AG04449 (cell line): ENCODE results near the gene DCTN4.

Experiments used
- CTCF ChIA-PET: fragments of 350-600 bp; formaldehyde crosslinking; extraction: SDS; loops from one replicate; lab custom pipeline; 2021; ENCODE audit warnings: antibody characterized with exemption; lab: Yijun Ruan, JAX
- POLR2A ChIA-PET: fragments of 400-600, 350-600 bp; formaldehyde crosslinking; extraction: SDS; loops from one replicate; lab custom pipeline; 2020; ENCODE audit warnings: antibody characterized with exemption, inconsistent platforms; lab: Yijun Ruan, JAX
- DNase-seq: peaks from one replicate; pipeline ENCODE4 v3.0.0-alpha.2; 2010; ENCODE audit warnings: low read depth, low spot score
- H3K4me3 ChIP-seq: 2 replicates; pipeline ENCODE4 v1.5.1; 2011; ENCODE audit warnings: low read depth, mild to moderate bottlenecking, control low read depth, low read length
- CTCF ChIP-seq: IDR thresholded peaks from one replicate; pipeline ENCODE4 v1.5.1; 2011; ENCODE audit warnings: mild to moderate bottlenecking, moderate library complexity, low read length, control low read depth, inconsistent platforms; ENCODE audit not compliant: insufficient read depth; ENCODE audit errors: missing control alignments

The DCTN4 gene

GRCh38 chr5:150774145-150774544 is 15.3 kb upstream of the DCTN4 start:
- no peak overlapping the region for H3K4me3 ChIP-seq
- ChIA-PET POLR2A (interaction anchor here (0.7 kb wide), 1 partner anchor 9 kb away, joined by 4 read pairs; no protein-coding TSS in a partner anchor), CTCF (interaction anchor here (0.5 kb wide), 1 partner anchor 11 kb away, joined by 3 read pairs; no protein-coding TSS in a partner anchor)
- no peak for TF ChIP-seq CTCF
- peak; percentile 65 for DNase-seq

GRCh38 chr5:150771034-150771795 is 12.4 kb upstream of the DCTN4 start:
- ChIA-PET POLR2A (no interaction called here), CTCF (no interaction called here)
- no peak overlapping the region for H3K4me3 ChIP-seq
- TF ChIP-seq CTCF = no peak
- no peak for DNase-seq

- no peak overlapping the region for H3K4me3 ChIP-seq
- ChIA-PET CTCF (interaction anchor here (0.7 to 1.6 kb wide), 3 partner anchors 8 to 13 kb away, joined by 3 to 4 read pairs (median 4); partner anchors contain the start of gene SMIM3), POLR2A (no interaction called here)
- DNase-seq = no peak
- TF ChIP-seq CTCF = no peak
Observed at GRCh38 chr5:150766251-150766650, 7.4 kb upstream of the DCTN4 start.

GRCh38 chr5:150765799-150766169 is 7.0 kb upstream of the DCTN4 start:
- POLR2A ChIA-PET = no interaction called here
- no peak for DNase-seq
- TF ChIP-seq CTCF = no peak
- CTCF ChIA-PET = interaction anchor here (0.9 to 1.6 kb wide), 2 partner anchors 12 to 13 kb away, joined by 4 read pairs; partner anchors contain the start of gene SMIM3
- H3K4me3 ChIP-seq = no peak overlapping the region

GRCh38 chr5:150765011-150765798 is 6.4 kb upstream of the DCTN4 start:
- DNase-seq = no peak
- POLR2A ChIA-PET = interaction anchor here (0.9 kb wide), 1 partner anchor 14 kb away, joined by 3 read pairs; the partner anchor contains the start of gene SMIM3
- H3K4me3 ChIP-seq = no peak overlapping the region
- TF ChIP-seq CTCF = no peak
- CTCF ChIA-PET = interaction anchor here (0.7 to 1.6 kb wide), 2 partner anchors 12 to 315 kb away, joined by 3 to 4 read pairs; no protein-coding TSS in a partner anchor
